HEK293T (cell line): ENCODE measurements around the gene SGTA.

ENCODE experiments used
- ARNT ChIP-seq: fragments of 450-650 bp; IDR thresholded peaks from 2 replicates; pipeline ENCODE4 v1.6.1; 2017; ENCODE audit warnings: mild to moderate bottlenecking
- CTBP1 ChIP-seq: fragments of 450-650 bp; IDR thresholded peaks from 2 replicates; pipeline ENCODE4 v1.6.1; 2016; ENCODE audit warnings: borderline replicate concordance
- ELF4 ChIP-seq: fragments of 450-650 bp; IDR thresholded peaks from 2 replicates; pipeline ENCODE4 v1.6.1; 2017; ENCODE audit warnings: antibody characterized with exemption
- FOXA1 ChIP-seq: fragments of 450-650 bp; IDR thresholded peaks from 2 replicates; pipeline ENCODE4 v1.6.1; 2016; ENCODE audit warnings: mild to moderate bottlenecking
- FOXK2 ChIP-seq: fragments of 450-650 bp; IDR thresholded peaks from 2 replicates; pipeline ENCODE4 v1.6.1; 2016; ENCODE audit warnings: mild to moderate bottlenecking
- FOXM1 ChIP-seq: fragments of 450-650 bp; IDR thresholded peaks from 2 replicates; pipeline ENCODE4 v1.6.1; 2017; ENCODE audit warnings: mild to moderate bottlenecking, borderline replicate concordance
- HDGF ChIP-seq: fragments of 450-650 bp; IDR thresholded peaks from 2 replicates; pipeline ENCODE4 v1.6.1; 2017; ENCODE audit warnings: antibody characterized with exemption, borderline replicate concordance
- LEF1 ChIP-seq: fragments of 450-650 bp; IDR thresholded peaks from 2 replicates; pipeline ENCODE4 v1.6.1; 2017; ENCODE audit warnings: mild to moderate bottlenecking, borderline replicate concordance
- PKNOX1 ChIP-seq: fragments of 450-650 bp; IDR thresholded peaks from 2 replicates; pipeline ENCODE4 v1.6.1; 2016
- SP1 ChIP-seq: fragments of 450-650 bp; IDR thresholded peaks from 2 replicates; pipeline ENCODE4 v1.6.1; 2017
- SUZ12 ChIP-seq: fragments of 450-650 bp; IDR thresholded peaks from 2 replicates; pipeline ENCODE4 v1.6.1; 2016; ENCODE audit warnings: mild to moderate bottlenecking
- TARDBP ChIP-seq: fragments of 450-650 bp; IDR thresholded peaks from 2 replicates; pipeline ENCODE4 v1.6.1; 2016
- ZNF384 ChIP-seq: fragments of 450-650 bp; IDR thresholded peaks from 2 replicates; pipeline ENCODE4 v1.6.1; 2016

GRCh38 chr19:2798158-2798685, 15.1 kb upstream of the SGTA start:
- TF ChIP-seq FOXM1 (no peak), PKNOX1 (no peak), CTBP1 (no peak), ELF4 (no peak), SP1 (no peak), TARDBP (no peak), HDGF (no peak), FOXK2 (no peak), ZNF384 (no peak), SUZ12 (no peak), FOXA1 (no peak), LEF1 (no peak), ARNT (no peak)
